Heart left ventricle (tissue), 13 donors: ENCODE measurements around the gene TTC7B.
"Not testable (repeated sequence)": the region's sequence is repeated elsewhere in the genome, so short reads cannot be mapped to it uniquely, and the experiment has no call there.

Experiments
- POLR2A ChIP-seq, 2 donors: fragments of 450-650 bp; IDR thresholded peaks; one replicate each; pipeline ENCODE4 v1.6.1; 2017; ENCODE audit warnings: antibody characterized with exemption in 2 of 2, mild to moderate bottlenecking in 2 of 2, moderate library complexity in 2 of 2
- TF ChIP-seq, protein P1 (sequence below), 12 donors: fragments of 200-600 bp; sonication (generic) in 4 of 12; IDR thresholded peaks; one replicate each; pipeline versions ENCODE4 v1.5.0 to v1.8.0; 2018 to 2022; ENCODE audit warnings: antibody characterized with exemption in 12 of 12, mild to moderate bottlenecking in 5 of 12
- donor health status: ischemic (EF 13 %, LVEDD 7.1; RV severe dilation, severe dysfunction).
- donor health status: DM: no; HTN: yes; CAD: no.
- donor health status: DM: no; HTN: no; CAD: no.
- donor health status: ischemic (EF 25% LVEDD 6.9; RV normal size, moderate dysfunction).
- donor health status: ischemic (EF 25% LVEDD 5.7; RV mildly dilated, moderate dysfunction).
- donor health status: ischemic (EF 35%, LVEDD 5.7; RV mildly dilated, moderate dysfunction).
- donor health status: nonischemic (EF 11% LVEDD 7.7; RV severe dilation, severe dysfunction).
- donor health status: DM: yes; HTN: yes; CAD: no.
- donor health status: PGD.
- donor health status: ischemic (EF 29% LVEDD 5.4; RV normal size, mild dysfunction).
- donor health status: nonischemic (EF 23%, LVEDD 6.1; RV moderate dilation, normal function).

DNA sequence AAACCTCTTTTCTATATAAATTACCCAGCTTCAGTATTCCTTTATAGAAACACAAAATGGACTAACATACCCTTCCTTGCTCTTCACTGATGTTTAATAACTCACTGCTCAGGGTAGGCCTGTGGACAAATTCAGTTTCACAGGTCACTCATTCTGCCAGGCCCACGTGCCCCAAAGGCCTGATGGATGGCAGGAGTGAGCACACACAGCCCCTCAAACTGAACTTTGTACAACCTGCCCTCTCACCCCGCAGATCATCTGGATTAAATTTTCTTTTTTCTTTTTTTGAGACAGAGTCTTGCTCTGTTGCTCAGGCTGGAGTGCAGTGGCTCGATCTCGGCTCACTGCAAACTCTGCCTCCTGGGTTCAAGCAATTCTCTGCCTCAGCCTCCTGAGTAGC lies 24.4 kb upstream of the TTC7B start:
- TF ChIP-seq, protein P1, sequence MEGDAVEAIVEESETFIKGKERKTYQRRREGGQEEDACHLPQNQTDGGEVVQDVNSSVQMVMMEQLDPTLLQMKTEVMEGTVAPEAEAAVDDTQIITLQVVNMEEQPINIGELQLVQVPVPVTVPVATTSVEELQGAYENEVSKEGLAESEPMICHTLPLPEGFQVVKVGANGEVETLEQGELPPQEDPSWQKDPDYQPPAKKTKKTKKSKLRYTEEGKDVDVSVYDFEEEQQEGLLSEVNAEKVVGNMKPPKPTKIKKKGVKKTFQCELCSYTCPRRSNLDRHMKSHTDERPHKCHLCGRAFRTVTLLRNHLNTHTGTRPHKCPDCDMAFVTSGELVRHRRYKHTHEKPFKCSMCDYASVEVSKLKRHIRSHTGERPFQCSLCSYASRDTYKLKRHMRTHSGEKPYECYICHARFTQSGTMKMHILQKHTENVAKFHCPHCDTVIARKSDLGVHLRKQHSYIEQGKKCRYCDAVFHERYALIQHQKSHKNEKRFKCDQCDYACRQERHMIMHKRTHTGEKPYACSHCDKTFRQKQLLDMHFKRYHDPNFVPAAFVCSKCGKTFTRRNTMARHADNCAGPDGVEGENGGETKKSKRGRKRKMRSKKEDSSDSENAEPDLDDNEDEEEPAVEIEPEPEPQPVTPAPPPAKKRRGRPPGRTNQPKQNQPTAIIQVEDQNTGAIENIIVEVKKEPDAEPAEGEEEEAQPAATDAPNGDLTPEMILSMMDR (IDR thresholded peaks at IDR 0.05): not testable (repeated sequence)
- TF ChIP-seq POLR2A (IDR thresholded peaks at IDR 0.05): not testable (repeated sequence)
